RWPE2 (cell line): Measurements from ENCODE around the gene TRPV2.

ENCODE experiments used
- ATAC-seq: fragments of 200-7000 bp; cut with Tn5 transposase; 3 replicates; pipeline ENCODE4 v1.9.1; 2021; ENCODE audit warnings: low read depth
- DNase-seq: peaks from one replicate; pipeline ENCODE4 v3.0.0-alpha.2; 2020; ENCODE audit warnings: low spot score
- H3K27ac ChIP-seq: fragments of 450-650 bp; 2 replicates; pipeline ENCODE4 v1.5.1; 2017; ENCODE audit warnings: mild to moderate bottlenecking; ENCODE audit not compliant: poor library complexity, severe bottlenecking
- H3K27me3 ChIP-seq: fragments of 250-450 bp; sonication (Bioruptor Pico); 2 replicates; pipeline ENCODE4 v1.5.1; 2021; ENCODE audit warnings: mild to moderate bottlenecking, moderate library complexity; ENCODE audit not compliant: insufficient read depth, poor library complexity, severe bottlenecking
- H3K36me3 ChIP-seq: fragments of 250-450 bp; sonication (Bioruptor Pico); 2 replicates; pipeline ENCODE4 v1.5.1; 2020; ENCODE audit warnings: low read depth, mild to moderate bottlenecking, moderate library complexity
- H3K4me1 ChIP-seq: fragments of 250-450 bp; sonication (Bioruptor Pico); 2 replicates; pipeline ENCODE4 v1.5.1; 2021; ENCODE audit warnings: mild to moderate bottlenecking, moderate library complexity; ENCODE audit not compliant: insufficient read depth, poor library complexity, severe bottlenecking
- H3K4me3 ChIP-seq: fragments of 250-450 bp; sonication (Bioruptor Pico); 2 replicates; pipeline ENCODE4 v1.5.1; 2021; ENCODE audit warnings: mild to moderate bottlenecking, moderate library complexity; ENCODE audit not compliant: severe bottlenecking
- H3K9me3 ChIP-seq: fragments of 250-450 bp; sonication (Bioruptor Pico); 2 replicates; pipeline ENCODE4 v1.5.1; 2021; ENCODE audit warnings: mild to moderate bottlenecking, moderate library complexity; ENCODE audit not compliant: severe bottlenecking
- CTCF ChIP-seq: fragments of 450-650 bp; IDR thresholded peaks from one replicate; pipeline ENCODE4 v1.5.1; 2017; ENCODE audit warnings: mild to moderate bottlenecking, moderate library complexity; ENCODE audit not compliant: poor library complexity, severe bottlenecking

Gene TRPV2

GRCh38 chr17:16463358-16464302, 48.3 kb downstream of the TRPV2 start:
- H3K4me3 ChIP-seq, result no peak overlapping the region
- no peak for DNase-seq
- peak; percentile 30 for TF ChIP-seq CTCF
- H3K4me1 ChIP-seq, result peaks cover 25% of the 10 kb centered on the region
- no peaks in the 10 kb centered on the region for H3K36me3 ChIP-seq
- ATAC-seq, result peak; percentile 59
- H3K27ac ChIP-seq, result no peak overlapping the region
- no peaks in the 10 kb centered on the region for H3K27me3 ChIP-seq
- H3K9me3 ChIP-seq, result no peaks in the 10 kb centered on the region

GRCh38 chr17:16464303-16465051, 49.1 kb downstream of the TRPV2 start:
- no peak overlapping the region for H3K27ac ChIP-seq
- no peak for TF ChIP-seq CTCF

GRCh38 chr17:16465052-16465312, 49.6 kb downstream of the TRPV2 start:
- Histone ChIP-seq H3K4me1 (peaks cover 18% of the 10 kb centered on the region), H3K27ac (no peak overlapping the region), H3K27me3 (no peaks in the 10 kb centered on the region), H3K4me3 (no peak overlapping the region), H3K9me3 (no peaks in the 10 kb centered on the region), H3K36me3 (no peaks in the 10 kb centered on the region)
- DNase-seq (no peak), ATAC-seq (no peak)
- TF ChIP-seq CTCF, result no peak

More at GRCh38 chr17:16464303-16465051, 49.1 kb downstream of the TRPV2 start:
- peaks cover 23% of the 10 kb centered on the region for H3K4me1 ChIP-seq
- no peak for ATAC-seq
- no peaks in the 10 kb centered on the region for H3K36me3 ChIP-seq
- H3K27me3 ChIP-seq, result no peaks in the 10 kb centered on the region
- no peak for DNase-seq
- no peaks in the 10 kb centered on the region for H3K9me3 ChIP-seq
- H3K4me3 ChIP-seq, result no peak overlapping the region

- ATAC-seq, result peak; percentile 38; the same call in 1 of the 3 replicates
- TF ChIP-seq CTCF, result no peak
- no peak for DNase-seq
- Histone ChIP-seq H3K9me3 (no peaks in the 10 kb centered on the region), H3K4me3 (no peak overlapping the region), H3K4me1 (peaks cover 12% of the 10 kb centered on the region), H3K27me3 (no peaks in the 10 kb centered on the region), H3K36me3 (no peaks in the 10 kb centered on the region), H3K27ac (no peak overlapping the region)
Observed at GRCh38 chr17:16465861-16466338, 50.5 kb downstream of the TRPV2 start.
